Left ventricle myocardium superior (tissue), 1 donor: Measurements from ENCODE around the gene TJP1. TPM values are rescaled to one million over a fixed set of nuclear protein-coding genes. Genes with fewer than 3 reads are reported as not detected.

Experiments
- ATAC-seq: fragments of 200-7000 bp; cut with Tn5 transposase; one replicate; pipeline ENCODE4 v1.9.1; 2020; ENCODE audit warnings: mild to moderate bottlenecking, moderate library complexity
- DNase-seq: peaks from one replicate; pipeline ENCODE4 v3.0.0-alpha.2; 2020
- intact Hi-C: fragments of 100-400 bp; cut with micrococcal nuclease; formaldehyde crosslinking; loops from one replicate; pipeline ENCODE4 v1.11.0; 2022
- long read RNA-seq: library from polyadenylated mRNA; unstranded; transcript quantifications from one replicate; pipeline ENCODE4 v2.0.0, GENCODE V29; 2021
- total RNA-seq: library from RNA; stranded (reverse); fragmentation: NEBNext Ultra II Directional; extraction: Animal tissue kit (Norgen Biotek cat#: 25700); gene quantifications from one replicate; pipeline ENCODE4 v1.2.1, GENCODE V29; 2021
- donor health status: DM: no; HTN: yes; CAD: no; lungs with severe emphysema.

Gene TJP1
- total RNA-seq, result 123 TPM
- long read RNA-seq, partial matches to known transcripts, result 55 of 68 reads
- long read RNA-seq, other reads (novel, unspliced or antisense), result 12 of 68 reads

DNA sequence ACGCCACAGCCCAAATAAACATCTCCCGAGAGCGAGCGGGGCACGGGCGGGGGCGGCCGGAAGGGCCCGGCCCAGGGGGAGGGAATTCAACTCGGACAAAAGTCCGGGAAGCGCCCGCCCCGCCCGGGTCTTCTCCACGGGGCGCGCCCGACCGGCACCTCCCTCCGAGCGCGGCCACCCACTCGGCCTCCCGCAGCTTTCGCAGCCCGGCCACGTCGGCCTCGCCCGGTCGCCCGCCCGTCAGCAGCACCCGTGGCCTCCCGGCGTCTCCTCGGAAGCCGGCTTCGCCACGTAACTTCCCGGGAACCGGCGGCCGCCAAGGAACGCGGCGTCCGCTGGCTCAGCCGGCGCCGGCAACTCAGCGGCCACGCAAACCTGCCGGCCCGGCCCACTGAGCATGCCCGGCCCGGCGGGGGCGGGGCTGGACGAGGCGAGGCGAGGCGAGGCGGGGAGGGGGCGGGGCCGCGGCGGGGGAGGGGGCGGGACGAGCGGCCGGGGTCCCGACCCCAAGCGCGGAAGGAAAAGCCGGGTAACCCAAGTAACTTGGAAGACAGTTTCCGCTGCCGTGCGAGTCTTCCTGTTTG is at the start of gene TJP1:
TJP1 (minus strand) TSS at position 369 of the 584 bp plus-strand sequence. CDS start 440 bp downstream, outside the sequence.
- peak; percentile 92 for DNase-seq
- intact Hi-C loops, result loop anchor here (10.0 kb wide), 1 partner anchor 63 kb away; no protein-coding TSS in a partner anchor
- ATAC-seq, result peak; percentile 96

DNA sequence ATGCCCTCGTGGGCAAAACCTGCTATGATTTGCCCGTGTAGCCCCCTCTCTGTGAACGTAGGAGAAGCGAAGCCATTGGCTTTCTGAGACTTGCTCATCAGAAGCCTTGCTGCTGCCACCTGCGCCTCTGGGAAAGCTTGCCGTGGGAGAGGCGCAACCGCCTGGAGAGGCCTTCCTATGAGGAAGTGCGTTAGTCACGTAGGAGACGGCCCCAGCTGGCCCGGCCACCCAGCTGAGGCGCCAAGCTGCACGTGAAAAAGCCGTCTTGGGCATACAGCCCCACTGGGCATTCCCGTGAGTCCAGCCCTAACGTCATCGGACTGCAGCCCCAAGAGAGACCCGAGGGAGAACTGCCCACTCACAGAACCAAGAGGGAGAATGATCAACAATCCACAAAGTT is 49.1 kb upstream of the TJP1 start:
- ATAC-seq, result peak; percentile 63

DNA sequence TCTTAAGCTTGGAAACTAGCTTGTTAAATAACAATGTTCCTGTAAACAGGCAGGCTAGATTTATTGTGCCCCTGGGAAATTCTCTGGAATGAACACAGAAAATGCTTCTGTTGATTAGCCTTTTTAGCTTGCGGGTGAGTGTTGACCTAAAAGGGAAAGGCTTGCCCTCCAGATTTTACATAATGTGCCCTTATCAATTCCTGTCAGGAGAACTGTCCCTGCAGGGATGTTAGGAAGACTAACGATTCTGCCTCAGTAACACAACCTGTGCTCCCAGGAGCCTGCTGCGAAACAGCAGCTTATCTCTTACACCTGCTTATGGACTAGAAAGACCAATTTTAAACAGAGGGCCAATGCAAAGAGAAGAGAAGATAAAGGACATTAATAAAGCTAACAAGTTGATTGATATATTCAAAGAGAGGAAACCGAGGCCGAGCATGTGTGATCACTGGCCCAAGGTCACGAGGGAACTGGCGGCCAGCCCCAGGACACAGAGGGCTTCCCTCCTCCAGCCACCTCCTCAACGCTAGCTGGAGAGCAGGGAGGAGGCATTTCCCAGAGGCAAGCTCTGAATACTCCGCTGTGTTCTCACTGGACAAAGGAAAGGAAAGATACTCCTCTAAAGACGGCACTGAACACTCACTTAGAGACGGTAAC is 48.4 kb upstream of the TJP1 start:
- DNase-seq (peak; percentile 70), ATAC-seq (peak; percentile 78)
- intact Hi-C loops, result no loop called here

More for the DNA sequence above, 49.1 kb upstream of the TJP1 start:
- peak; percentile 68 for DNase-seq
- intact Hi-C loops, result no loop called here

- intact Hi-C loops, result no loop called here
- DNase-seq, result no peak
- no peak for ATAC-seq
Observed at GRCh38 chr15:29867241-29868000, 45.2 kb upstream of the TJP1 start.

DNA sequence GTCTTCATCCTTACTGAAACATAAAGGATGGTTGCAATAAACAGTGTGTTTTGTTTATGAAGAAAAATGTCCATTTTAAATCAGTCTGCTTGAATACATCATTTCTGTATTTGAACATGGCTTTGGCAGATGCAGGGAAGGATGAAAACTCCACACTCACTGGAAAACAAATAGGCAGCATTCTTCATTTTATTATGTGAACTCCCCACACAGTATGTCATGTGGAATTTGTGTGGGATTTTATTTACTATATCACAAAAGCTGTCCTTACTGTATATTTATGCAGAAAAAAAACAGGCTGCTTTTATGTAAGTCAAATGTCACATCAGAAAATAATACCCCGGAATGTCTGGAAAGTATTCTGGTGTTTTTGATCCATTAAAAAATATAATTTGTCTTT is 44.1 kb upstream of the TJP1 start:
- intact Hi-C loops, result no loop called here
- ATAC-seq, result no peak
- no peak for DNase-seq

DNA sequence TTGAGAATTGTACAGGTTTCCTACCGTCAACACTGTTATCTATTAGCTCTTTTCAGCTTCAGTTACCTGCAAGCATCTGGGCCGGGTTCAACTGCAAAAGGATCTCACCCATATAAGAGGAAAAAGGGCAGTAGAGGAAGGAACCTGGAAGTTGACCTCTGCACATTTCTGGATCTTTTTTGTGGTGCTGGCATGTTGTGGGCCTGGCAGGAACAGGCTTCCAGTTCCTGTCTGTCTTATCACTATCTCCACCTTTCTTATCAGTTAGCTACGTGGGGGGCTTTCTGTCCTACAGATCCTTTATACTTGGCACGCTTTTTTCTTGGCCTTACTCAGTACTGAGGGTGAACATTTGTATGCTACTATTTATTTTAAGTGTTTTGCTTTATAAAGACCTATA is 42.2 kb upstream of the TJP1 start:
- ATAC-seq (no peak), DNase-seq (no peak)
- intact Hi-C loops, result no loop called here

- DNase-seq (no peak), ATAC-seq (no peak)
- intact Hi-C loops, result no loop called here
Observed at GRCh38 chr15:29863438-29863837, 41.2 kb upstream of the TJP1 start.

DNA sequence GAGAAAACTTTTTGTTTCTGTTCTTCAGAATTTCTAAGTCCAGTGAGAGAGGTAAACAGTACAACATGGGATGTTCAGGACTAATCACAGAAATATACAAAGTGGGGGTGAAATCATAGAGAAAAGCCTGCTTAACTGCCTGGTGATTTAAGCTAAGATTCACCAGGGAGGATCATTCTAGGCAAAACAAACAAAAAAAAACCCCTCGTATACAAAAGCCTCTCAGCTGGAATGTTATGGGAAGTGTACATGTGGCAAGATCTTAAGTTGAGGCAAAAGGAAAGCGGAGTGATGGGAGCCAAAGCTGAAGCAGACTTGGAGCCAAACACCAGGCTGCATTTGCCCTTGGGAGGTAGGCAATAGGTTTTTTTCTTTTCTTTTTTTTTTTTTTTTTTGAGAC is 40.0 kb upstream of the TJP1 start:
- no peak for ATAC-seq
- no peak for DNase-seq
- intact Hi-C loops, result no loop called here

- DNase-seq (no peak), ATAC-seq (no peak)
- intact Hi-C loops, result no loop called here
Observed at GRCh38 chr15:29860872-29861271, 38.6 kb upstream of the TJP1 start.

DNA sequence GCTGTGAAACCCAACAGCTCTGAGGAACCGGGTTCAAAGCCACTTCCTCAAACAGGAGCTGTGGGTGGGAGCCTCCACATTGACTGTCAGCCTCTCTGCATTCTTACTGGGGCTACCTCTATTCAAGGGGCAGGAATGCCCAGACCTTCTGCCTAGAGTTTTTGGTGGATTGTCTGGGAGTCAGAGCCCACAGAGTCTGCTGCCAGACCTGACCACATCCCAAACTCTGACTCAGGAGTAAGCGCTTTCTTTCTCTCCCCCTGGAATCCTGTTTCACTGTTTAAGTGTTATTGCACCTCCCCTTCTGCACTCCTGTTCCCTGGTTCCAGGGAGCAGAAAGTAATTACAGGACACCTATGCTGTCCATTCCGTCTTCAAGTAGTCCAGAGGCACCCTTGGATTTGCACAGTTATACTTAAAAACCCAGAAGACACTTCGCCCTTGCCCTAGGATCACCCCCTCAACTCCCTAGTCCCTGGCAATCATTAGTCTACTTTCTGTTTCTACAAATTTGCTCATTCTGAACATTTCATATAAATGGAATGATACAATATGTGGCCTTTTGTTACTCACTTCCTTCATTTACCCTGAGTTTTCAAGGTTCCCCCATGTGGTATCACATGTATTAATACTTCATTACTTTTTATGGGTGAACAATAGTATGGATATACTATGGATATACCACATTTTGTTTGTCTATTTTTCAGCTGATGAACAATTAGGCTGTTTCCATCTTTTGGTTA is 37.9 kb upstream of the TJP1 start:
- no peak for ATAC-seq
- intact Hi-C loops, result no loop called here
- DNase-seq, result no peak

- intact Hi-C loops, result no loop called here
- ATAC-seq (no peak), DNase-seq (no peak)
Observed at GRCh38 chr15:29859293-29859692, 37.0 kb upstream of the TJP1 start.

GRCh38 chr15:29857221-29857789 is 35.0 kb upstream of the TJP1 start:
- intact Hi-C loops, result no loop called here
- ATAC-seq (no peak), DNase-seq (no peak)

GRCh38 chr15:29854413-29854812 is 32.1 kb upstream of the TJP1 start:
- intact Hi-C loops, result no loop called here
- DNase-seq (no peak), ATAC-seq (no peak)

DNA sequence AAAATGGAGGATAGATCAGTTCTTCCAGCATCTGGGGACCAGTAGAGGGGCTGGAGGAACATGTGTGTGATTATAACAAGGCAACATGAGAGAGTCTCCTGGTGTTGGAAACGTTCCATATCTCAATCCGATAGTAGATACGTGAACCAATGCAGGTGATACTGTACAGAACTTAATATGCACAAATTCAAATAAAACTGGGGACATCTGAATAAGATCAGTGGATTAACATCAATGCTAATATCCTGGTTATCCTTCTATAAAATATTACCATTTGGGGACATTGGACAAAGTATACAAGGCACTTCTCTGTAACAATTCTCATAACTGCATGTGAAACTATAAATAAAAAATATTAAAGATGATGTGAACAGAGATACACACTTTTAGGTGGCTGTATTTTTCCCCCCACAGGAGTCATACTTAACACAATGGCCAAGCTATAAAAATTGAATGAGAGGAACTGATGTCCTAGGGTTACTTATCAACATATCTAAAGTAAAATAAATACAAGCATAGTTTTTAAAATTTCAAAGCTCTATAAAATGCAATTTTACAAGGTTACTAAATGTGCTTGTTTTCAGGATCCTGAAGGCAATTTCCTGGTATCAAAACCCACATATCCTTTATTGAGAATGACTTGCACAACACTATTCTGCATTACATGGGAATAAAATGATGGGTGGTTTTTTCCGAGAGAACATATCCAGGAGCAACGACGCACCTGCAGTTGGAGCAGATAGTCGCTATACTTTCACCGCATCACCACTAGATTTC is 31.1 kb upstream of the TJP1 start:
- DNase-seq (no peak), ATAC-seq (no peak)
- intact Hi-C loops, result no loop called here

GRCh38 chr15:29852201-29852600 is 29.9 kb upstream of the TJP1 start:
- ATAC-seq (no peak), DNase-seq (no peak)
- intact Hi-C loops, result no loop called here

DNA sequence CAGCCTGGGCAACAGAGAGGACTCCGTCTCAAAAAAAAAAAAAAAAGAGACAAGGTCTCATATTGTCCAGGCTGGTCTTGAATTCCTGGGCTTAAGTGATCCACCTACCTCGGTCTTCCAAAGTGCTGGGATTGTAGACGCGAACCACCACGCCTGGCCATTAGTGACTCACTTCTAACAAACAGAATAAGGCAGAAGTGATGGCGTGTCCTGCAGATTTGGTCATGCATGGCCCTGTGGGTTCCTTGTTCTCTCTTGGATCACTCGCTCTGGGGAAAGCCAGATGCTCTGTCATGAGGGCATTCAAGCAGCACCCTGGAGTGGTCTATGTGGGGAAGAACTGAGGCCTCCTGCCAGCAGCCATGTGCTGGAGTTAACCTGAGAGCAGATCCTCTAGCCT is 27.4 kb upstream of the TJP1 start:
- ATAC-seq (no peak), DNase-seq (no peak)
- intact Hi-C loops, result no loop called here

GRCh38 chr15:29849218-29849617 is 26.9 kb upstream of the TJP1 start:
- DNase-seq, result no peak
- intact Hi-C loops, result no loop called here
- no peak for ATAC-seq

GRCh38 chr15:29844290-29844903 is 22.1 kb upstream of the TJP1 start:
- DNase-seq (no peak), ATAC-seq (no peak)

More at GRCh38 chr15:29844290-29844903, 22.1 kb upstream of the TJP1 start:
- intact Hi-C loops, result no loop called here
